HG03571 (cell line): ENCODE data around the gene LRMDA.

Source experiments
- ATAC-seq: cut with Tn5 transposase; IDR thresholded peaks from one replicate; pipeline ENCODE4 v1.9.1; 2021; ENCODE audit not compliant: unreplicated experiment

The LRMDA gene

DNA sequence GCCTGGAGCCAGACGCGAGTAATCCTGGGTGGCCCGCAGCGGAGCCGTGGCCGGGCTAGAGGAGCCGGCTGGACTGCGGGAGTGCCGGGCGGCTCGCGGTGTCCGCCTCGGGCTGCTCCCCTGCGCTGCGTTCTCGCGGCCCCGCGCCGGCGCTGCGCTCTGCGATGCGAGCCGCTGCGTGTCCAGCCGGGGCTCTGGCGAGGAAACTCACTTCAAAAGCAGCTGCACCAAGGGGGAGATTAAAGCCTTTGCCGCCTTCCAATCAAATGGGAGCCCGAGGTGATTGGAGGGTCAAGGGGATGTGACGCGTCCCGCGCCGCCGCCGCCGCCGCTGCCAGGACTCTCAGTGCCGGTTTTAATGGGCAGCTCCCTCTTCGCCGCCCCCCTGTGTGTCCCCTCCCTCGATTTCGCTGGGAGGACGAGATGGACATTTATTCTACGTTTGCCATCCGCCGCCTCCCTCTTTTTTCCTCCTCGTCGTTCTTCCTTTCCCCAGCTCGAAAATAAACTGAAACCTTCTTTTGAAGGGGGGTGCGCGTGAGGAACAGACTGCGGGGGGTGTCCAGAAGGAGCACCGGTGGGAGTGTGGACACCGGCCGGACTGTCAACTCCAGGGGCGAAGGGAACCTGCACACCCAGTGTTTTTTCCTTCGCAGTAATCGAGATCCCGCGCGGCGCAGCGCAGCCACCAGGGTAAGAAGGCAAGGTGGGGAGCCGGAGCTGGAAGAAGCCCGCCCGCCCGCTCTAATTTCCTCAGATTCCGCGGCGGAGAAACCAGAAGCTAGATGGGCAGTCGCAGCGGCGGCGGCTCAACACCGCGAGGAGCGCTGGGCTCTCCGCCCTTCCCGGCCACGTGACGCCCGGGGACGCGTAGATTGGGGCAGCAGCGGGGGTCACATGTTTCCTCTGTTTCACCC, 29.6 kb upstream of the LRMDA start, which contains the start of gene ZNF503:
Gene ZNF503, minus strand, starts transcription at position 196 of the 917 bp plus-strand sequence. CDS start 345 bp downstream, outside the sequence.
- peak; percentile 50 for ATAC-seq

GRCh38 chr10:75402486-75403143, 28.8 kb upstream of the LRMDA start:
- no peak for ATAC-seq

DNA sequence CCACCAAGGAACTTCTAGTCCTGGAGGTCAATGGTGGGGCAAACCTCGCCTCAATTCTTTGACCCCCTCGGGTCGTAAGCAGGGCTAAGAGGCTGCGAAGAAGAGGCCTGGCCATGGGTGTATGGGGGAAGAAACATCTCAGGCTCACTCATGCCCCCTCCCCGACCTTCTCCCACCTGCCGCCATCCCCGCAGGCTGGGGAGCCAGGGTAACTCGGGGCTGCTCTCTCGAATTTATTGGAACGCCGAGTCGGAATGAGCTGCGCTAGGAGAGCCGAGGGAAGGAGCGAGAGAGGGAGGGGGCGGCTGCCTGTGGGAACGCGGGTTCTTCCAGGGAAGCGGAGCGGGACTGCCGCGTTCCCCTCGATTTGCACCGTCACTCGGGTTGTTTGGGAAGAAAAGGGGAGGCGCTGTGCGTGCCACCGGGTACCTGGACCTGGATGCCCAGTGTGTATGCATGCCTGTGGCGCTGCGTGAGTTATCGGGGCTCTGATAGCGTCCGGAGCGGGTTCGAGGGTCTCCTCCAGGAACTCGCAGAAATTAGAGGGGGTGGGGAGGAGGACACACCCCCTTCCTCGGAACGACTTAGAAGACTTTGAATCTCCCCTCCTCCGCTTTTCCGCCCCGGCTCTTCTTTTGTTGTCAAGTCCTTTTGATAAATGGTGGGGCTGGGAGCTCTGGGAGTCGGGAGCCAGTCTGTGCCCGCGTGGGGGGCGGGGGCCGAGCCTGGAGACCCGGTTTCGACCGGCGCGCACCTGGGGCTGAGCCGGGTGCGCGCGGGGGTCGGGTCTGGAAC, 28.1 kb upstream of the LRMDA start:
- ATAC-seq, result no peak

GRCh38 chr10:75403939-75404814, 27.2 kb upstream of the LRMDA start:
- no peak for ATAC-seq

- ATAC-seq, result no peak
Measured at GRCh38 chr10:75404815-75405597, 26.4 kb upstream of the LRMDA start.

DNA sequence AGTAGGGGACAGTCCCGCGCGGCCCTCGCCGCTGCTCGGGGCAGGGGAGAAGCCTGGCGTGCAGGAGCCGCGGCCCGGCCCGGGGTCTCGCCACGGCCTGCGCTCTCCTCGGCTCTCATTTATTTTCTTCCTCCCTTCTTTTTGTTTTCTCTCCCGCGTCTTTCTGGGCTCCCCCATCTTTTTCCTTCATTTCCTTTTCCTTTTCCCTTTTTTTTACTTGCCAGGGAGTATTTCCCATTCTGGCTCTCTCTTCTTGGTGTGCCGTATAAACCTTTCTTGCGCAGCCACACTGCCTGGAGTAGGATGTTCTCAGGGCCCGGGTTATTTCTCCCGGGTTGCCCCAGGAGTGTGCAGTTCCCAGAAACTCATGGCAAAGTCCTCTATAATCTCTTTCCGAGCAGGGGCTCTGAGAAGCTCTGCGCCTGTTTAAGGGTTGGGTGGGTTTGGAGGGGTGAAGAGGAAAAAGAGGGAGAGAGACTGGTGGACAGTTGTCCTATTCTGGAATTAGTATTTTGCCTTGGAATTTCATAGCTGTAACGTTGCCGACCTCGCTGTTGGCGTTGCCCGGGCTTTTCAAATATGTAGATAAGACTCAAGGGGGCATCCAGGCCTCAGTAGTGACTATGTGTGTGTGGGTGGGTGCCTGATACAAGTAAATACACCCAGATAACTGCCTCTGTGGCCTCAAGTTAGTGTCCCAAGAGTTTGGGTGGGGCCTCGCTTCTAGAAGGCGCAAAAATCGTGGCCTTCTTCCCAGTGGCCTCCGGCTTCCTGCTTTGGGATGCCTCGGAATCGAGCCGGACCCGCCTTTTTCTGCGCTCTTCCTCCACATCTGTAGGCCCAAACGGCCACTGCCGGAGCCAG, 25.6 kb upstream of the LRMDA start:
- no peak for ATAC-seq

DNA sequence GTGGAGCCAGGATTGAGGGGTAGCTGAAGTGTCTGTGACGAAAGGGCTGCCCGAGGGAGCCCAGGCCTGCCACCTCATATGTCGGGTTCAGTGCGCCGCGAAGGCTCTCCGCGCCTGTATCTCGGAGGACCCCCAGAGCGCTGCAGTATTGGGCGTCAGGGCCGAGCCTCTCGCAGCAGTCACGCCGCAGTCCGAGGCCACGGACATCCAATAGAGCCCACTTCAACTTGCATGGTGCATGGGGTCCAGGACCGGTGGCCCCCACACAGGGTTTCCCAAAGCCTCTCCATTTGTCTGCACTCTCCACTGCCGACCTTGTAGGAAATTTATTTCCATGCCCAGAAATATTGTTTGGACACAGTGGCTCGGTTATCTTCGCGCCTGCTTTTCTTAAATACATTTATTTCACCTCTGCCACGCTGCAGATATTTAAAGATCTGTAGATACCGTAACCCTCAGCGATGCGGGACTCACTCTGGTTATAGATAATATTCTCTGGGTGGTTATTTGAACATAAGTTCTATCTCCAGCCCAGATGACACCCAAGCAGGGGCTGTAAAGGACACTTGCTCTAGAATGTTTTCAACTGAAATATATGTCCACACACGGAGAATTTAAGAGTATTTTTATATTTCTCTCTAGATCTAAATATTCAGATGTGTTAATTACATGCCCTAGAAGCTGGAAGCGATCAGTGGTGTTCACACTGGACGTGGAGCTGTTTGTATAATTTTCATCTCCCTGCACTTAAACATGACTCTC, 24.8 kb upstream of the LRMDA start:
- ATAC-seq, result no peak

DNA sequence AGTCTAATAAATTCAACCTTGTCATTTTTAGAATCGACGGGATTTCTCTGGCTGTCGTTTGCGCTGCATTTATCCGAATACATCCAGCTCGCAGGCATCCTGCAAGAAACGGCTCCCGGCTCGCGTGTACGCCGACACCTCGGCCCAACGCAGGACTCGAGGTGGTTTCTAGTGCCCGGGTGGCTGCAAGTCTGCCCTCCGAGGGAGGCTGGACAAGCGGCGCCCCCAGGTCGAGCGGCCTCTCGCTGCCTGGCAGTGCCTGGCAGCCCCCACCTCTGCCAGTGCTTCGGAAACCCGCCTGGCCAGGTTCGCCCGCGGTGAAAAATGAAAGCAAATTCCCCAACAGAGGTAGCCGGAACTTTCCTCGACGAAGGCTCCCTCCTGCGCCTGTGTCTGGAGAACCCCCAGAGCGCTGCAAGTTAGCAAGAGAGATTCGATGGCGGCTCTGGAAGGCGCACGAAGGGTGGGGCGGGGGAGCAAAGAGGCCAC, 24.2 kb upstream of the LRMDA start:
- no peak for ATAC-seq

DNA sequence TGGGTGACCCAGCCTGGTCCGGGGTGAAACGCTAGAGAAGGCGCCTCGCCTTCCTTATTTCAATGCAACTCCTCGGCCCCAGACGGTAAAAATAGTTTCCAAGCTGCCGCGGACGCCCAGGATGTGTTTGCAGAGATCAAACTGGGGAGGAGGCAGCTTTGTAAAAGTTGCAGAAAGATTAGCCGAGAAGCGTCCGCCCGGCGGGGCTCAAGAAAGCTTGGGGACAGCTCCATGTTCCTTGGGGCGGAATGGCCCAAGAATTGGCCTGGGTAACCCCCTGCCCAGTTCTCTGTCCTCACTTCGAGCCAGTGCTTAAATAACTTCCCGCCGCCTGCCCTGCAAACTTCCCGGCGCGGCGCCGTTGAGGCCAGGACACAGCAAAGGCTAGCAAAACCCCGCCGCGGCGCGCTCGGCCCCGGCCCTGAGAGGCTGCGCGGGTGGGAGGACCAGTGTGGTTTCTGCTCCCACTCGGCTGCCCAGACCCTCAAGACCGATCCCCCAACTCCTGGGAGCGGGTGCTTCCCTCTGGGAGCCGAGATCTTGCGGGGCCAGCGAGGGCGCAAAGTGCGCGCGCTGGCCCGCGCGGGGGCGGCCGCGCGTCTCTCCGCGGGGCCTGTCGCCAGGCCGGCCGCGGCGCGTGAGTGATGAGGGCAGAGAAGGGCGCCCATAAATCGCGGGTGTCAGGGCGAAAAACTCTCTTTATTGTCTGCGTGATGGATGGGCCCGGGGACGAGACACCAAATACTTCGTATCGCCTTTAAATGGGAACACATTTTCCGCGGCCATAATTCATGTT, 23.5 kb upstream of the LRMDA start:
- no peak for ATAC-seq

DNA sequence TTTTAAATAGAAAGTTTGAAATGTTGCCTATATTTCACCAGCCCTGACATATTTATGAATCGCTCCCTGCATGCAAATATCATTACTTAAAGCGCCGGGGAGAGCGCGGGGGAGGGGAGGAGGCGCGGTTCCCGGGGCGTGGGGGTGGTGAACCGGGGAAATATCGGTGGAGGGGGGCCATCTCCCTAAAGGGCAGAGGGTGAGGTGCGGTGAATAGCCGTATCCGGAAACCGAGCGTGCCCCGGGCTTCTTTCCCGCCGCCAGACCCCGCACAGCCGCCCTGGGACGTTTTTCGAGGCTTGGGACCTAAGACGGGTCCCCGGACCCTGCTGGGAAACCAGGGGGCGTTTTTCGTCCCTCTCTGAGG, 22.9 kb upstream of the LRMDA start:
- ATAC-seq, result no peak

DNA sequence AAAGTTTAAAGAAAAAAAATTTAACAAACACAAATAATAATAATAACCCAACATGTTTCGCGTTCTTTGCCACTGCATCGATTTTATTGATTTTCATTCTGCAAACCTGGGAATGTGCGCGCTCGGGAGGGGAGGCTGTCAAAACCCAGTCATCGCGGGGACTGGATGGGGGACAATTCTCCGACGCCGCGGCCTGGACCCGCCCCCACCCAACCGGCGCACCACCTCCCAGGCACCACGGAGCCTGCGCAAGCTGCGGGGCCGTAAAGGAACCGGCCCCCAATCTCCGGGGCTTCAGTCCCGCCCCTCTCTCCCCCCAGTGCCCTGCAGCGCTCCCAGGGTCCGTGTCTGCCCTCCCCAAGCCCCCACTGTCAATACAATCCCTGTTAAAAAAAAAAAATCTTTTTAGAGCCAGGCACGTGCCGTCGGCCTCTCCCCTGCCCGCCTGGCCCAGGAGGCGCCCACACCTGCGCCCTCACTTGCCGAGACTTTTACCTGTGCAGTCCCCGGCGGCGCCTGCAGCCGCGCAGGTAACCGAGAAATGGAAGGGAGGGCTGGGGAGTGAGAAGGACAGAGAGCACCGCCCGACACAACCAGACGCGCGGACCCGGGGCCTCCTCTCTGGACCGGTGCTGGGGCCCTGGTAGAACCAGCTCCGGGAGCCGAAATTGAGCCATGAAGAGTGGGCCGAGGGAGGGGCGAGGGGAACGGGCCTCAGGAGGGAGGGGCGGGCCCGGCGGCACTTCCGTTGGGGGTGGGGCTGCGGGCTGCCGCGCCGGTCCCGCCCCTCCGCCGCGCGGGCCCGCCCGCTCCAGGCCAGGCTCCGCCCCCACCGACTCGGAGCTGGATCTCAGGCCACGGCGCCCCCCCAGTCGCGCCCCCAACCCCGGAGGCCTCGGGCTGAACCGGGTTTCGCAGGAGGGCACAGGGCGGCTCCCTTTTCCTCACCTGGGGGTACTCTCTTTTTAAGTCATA, 22.2 kb upstream of the LRMDA start:
- ATAC-seq, result no peak

- no peak for ATAC-seq
Measured at GRCh38 chr10:75410132-75411005, 21.1 kb upstream of the LRMDA start.

- ATAC-seq, result no peak
Measured at GRCh38 chr10:75414527-75414926, 16.9 kb upstream of the LRMDA start.

DNA sequence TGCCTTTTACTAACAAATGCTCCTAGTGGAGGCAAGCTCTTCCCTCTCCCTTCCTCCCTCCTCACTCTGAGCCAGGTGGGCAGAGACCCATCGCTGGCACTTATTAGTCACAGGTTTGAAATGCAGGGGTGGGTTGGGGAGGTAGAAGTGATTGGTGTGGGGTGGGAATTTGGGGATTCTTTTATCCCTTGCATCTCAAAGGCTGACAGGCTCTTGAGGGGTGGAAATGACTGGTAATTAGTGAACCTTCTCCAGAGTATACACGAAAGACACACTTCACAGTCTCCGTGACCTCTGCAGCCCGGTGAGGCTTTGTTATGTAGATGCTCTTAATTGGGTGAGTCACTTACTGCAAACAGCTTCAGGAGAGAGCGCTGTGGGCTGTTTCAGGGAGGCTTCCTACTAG, 13.9 kb upstream of the LRMDA start:
- ATAC-seq, result no peak

GRCh38 chr10:75418293-75418692, 13.1 kb upstream of the LRMDA start:
- ATAC-seq, result no peak
